Measurements from ENCODE around the gene TMEM178B. TPM values are rescaled to one million over a fixed set of nuclear protein-coding genes. Genes with fewer than 3 reads are reported as not detected.

TMEM178B gene
- total RNA-seq, 6 experiments from 2014 or later, result under 0.01 to 0.53 (median 0.13) TPM; not detected in 2

- no peak for DNase-seq
- Histone ChIP-seq H3K9me3 (no peaks in the 10 kb centered on the region), H3K36me3 (no peaks in the 10 kb centered on the region), H3K27ac (no peak overlapping the region), H3K27me3 (no peaks in the 10 kb centered on the region), H3K4me1 (no peaks in the 10 kb centered on the region), H3K4me3 (no peak overlapping the region)
- 52% methylated on average over 4 of the region's 4 CpGs for WGBS (ENCODE audit: insufficient coverage, low coverage, low lambda C conversion rate, missing lambda C conversion rate)
- intact Hi-C loops (cut with DNase I), result no loop called here
- ATAC-seq, result no peak
- no peak for TF ChIP-seq POLR2A (IDR thresholded peaks at IDR 0.05)
- no peak for TF ChIP-seq CTCF (IDR thresholded peaks at IDR 0.05)
These were observed 404.0 kb downstream of the TMEM178B start for GRCh38 chr7:141477865-141478264.

GRCh38 chr7:141478845-141479244 is 405.0 kb downstream of the TMEM178B start:
- H3K27me3 ChIP-seq, result no peaks in the 10 kb centered on the region
- TF ChIP-seq POLR2A (IDR thresholded peaks at IDR 0.05) (no peak), CTCF (IDR thresholded peaks at IDR 0.05) (no peak)
- H3K27ac ChIP-seq, result no peak overlapping the region
- DNase-seq, result no peak
- no peaks in the 10 kb centered on the region for H3K4me1 ChIP-seq
- no peaks in the 10 kb centered on the region for H3K36me3 ChIP-seq
- no peaks in the 10 kb centered on the region for H3K9me3 ChIP-seq
- intact Hi-C loops (cut with DNase I), result no loop called here
- ATAC-seq, result no peak
- no peak overlapping the region for H3K4me3 ChIP-seq
- WGBS (ENCODE audit: insufficient coverage, low coverage, low lambda C conversion rate, missing lambda C conversion rate), result 67% methylated on average over 1 of the region's 4 CpGs

GRCh38 chr7:141480953-141481352 is 407.1 kb downstream of the TMEM178B start:
- no peak for ATAC-seq
- 69% methylated on average over 2 of the region's 9 CpGs for WGBS (ENCODE audit: insufficient coverage, low coverage, low lambda C conversion rate, missing lambda C conversion rate)
- no peak for DNase-seq
- Histone ChIP-seq H3K4me3 (no peak overlapping the region), H3K27ac (no peak overlapping the region), H3K9me3 (no peaks in the 10 kb centered on the region), H3K36me3 (no peaks in the 10 kb centered on the region), H3K27me3 (no peaks in the 10 kb centered on the region), H3K4me1 (no peaks in the 10 kb centered on the region)
- intact Hi-C loops (cut with DNase I), result no loop called here
- TF ChIP-seq POLR2A (IDR thresholded peaks at IDR 0.05) (no peak), CTCF (IDR thresholded peaks at IDR 0.05) (no peak)

- no peak for ATAC-seq
- no peaks in the 10 kb centered on the region for H3K27me3 ChIP-seq
- H3K27ac ChIP-seq, result no peak overlapping the region
- H3K4me3 ChIP-seq, result no peak overlapping the region
- no peaks in the 10 kb centered on the region for H3K36me3 ChIP-seq
- DNase-seq, result no peak
- WGBS (ENCODE audit: insufficient coverage, low coverage, low lambda C conversion rate, missing lambda C conversion rate), result 48% methylated on average over 3 of the region's 5 CpGs
- no peaks in the 10 kb centered on the region for H3K9me3 ChIP-seq
- no peaks in the 10 kb centered on the region for H3K4me1 ChIP-seq
- TF ChIP-seq CTCF (IDR thresholded peaks at IDR 0.05), result no peak
- no peak for TF ChIP-seq POLR2A (IDR thresholded peaks at IDR 0.05)
- intact Hi-C loops (cut with DNase I), result no loop called here
These were observed 408.1 kb downstream of the TMEM178B start for GRCh38 chr7:141481971-141482370.

- H3K4me3 ChIP-seq, result no peak overlapping the region
- no peaks in the 10 kb centered on the region for H3K9me3 ChIP-seq
- intact Hi-C loops (cut with DNase I), result no loop called here
- H3K4me1 ChIP-seq, result no peaks in the 10 kb centered on the region
- no peak for DNase-seq
- no peak for ATAC-seq
- TF ChIP-seq CTCF (IDR thresholded peaks at IDR 0.05) (no peak), POLR2A (IDR thresholded peaks at IDR 0.05) (no peak)
- H3K36me3 ChIP-seq, result no peaks in the 10 kb centered on the region
- H3K27me3 ChIP-seq, result no peaks in the 10 kb centered on the region
- no peak overlapping the region for H3K27ac ChIP-seq
- WGBS (ENCODE audit: insufficient coverage, low coverage, low lambda C conversion rate, missing lambda C conversion rate), result 67% methylated on average over 1 of the region's 2 CpGs
These were observed 409.2 kb downstream of the TMEM178B start for GRCh38 chr7:141483044-141483443.

Measured in right lobe of liver (tissue), 6 donors.